ENCODE measurements around the gene ZNF469.

The ZNF469 gene

GRCh38 chr16:88375996-88376834 is 6.5 kb upstream of the ZNF469 start:
- DNase-seq (ENCODE audit: extremely low read depth in 1 of 2, low read depth in 1 of 2), result no peak

GRCh38 chr16:88376835-88377726 is 5.7 kb upstream of the ZNF469 start:
- no peak for DNase-seq (ENCODE audit: extremely low read depth in 1 of 2, low read depth in 1 of 2)

- no peak for DNase-seq (ENCODE audit: extremely low read depth in 1 of 2, low read depth in 1 of 2)
These were observed 4.8 kb upstream of the ZNF469 start for GRCh38 chr16:88377961-88378360.

GRCh38 chr16:88378401-88378800 is 4.4 kb upstream of the ZNF469 start:
- no peak for DNase-seq (ENCODE audit: extremely low read depth in 1 of 2, low read depth in 1 of 2)

- DNase-seq (ENCODE audit: extremely low read depth in 1 of 2, low read depth in 1 of 2), result no peak
These were observed 3.7 kb upstream of the ZNF469 start for GRCh38 chr16:88378836-88379693.

- no peak for DNase-seq (ENCODE audit: extremely low read depth in 1 of 2, low read depth in 1 of 2)
These were observed 3.1 kb upstream of the ZNF469 start for GRCh38 chr16:88379694-88380040.

GRCh38 chr16:88380099-88380498 is 2.7 kb upstream of the ZNF469 start:
- no peak for DNase-seq (ENCODE audit: extremely low read depth in 1 of 2, low read depth in 1 of 2)

- DNase-seq (ENCODE audit: extremely low read depth in 1 of 2, low read depth in 1 of 2), result no peak
These were observed 2.1 kb upstream of the ZNF469 start for GRCh38 chr16:88380619-88381018.

- no peak for DNase-seq (ENCODE audit: extremely low read depth in 1 of 2, low read depth in 1 of 2)
These were observed 823 bp upstream of the ZNF469 start for GRCh38 chr16:88381820-88382451.

- no peak for DNase-seq (ENCODE audit: extremely low read depth in 1 of 2, low read depth in 1 of 2)
These were observed 852 bp downstream of the ZNF469 start for GRCh38 chr16:88383401-88384221.

GRCh38 chr16:88384222-88385111 is 1.7 kb downstream of the ZNF469 start:
- DNase-seq (ENCODE audit: extremely low read depth in 1 of 2, low read depth in 1 of 2), result no peak

- no peak for DNase-seq (ENCODE audit: extremely low read depth in 1 of 2, low read depth in 1 of 2)
These were observed 2.4 kb downstream of the ZNF469 start for GRCh38 chr16:88385112-88385594.

- no peak for DNase-seq (ENCODE audit: extremely low read depth in 1 of 2, low read depth in 1 of 2)
These were observed 3.4 kb downstream of the ZNF469 start for GRCh38 chr16:88385831-88386815.

- no peak for DNase-seq (ENCODE audit: extremely low read depth in 1 of 2, low read depth in 1 of 2)
These were observed 4.5 kb downstream of the ZNF469 start for GRCh38 chr16:88387180-88387765.

- no peak for DNase-seq (ENCODE audit: extremely low read depth in 1 of 2, low read depth in 1 of 2)
These were observed 5.3 kb downstream of the ZNF469 start for GRCh38 chr16:88387941-88388627.

GRCh38 chr16:88389191-88389590 is 6.4 kb downstream of the ZNF469 start:
- DNase-seq (ENCODE audit: extremely low read depth in 1 of 2, low read depth in 1 of 2), result no peak
